ENCODE results near the gene KRTAP6-1.

KRTAP6-1 gene

GRCh38 chr21:30612132-30612531, 1.6 kb downstream of the KRTAP6-1 start:
- no peak for DNase-seq (ENCODE audit: extremely low read depth, low read depth)
- TF ChIP-seq CTCF (IDR thresholded peaks at IDR 0.05; ENCODE audit: low read depth, low read length) = no peak

GRCh38 chr21:30605968-30606367, 7.8 kb downstream of the KRTAP6-1 start:
- DNase-seq (ENCODE audit: extremely low read depth, low read depth) = no peak
- no peak for TF ChIP-seq CTCF (IDR thresholded peaks at IDR 0.05; ENCODE audit: low read depth, low read length)

GRCh38 chr21:30600787-30601186, 12.9 kb downstream of the KRTAP6-1 start, which contains the start of gene KRTAP22-1:
Gene KRTAP22-1, plus strand, starts transcription at chr21:30601087.
- DNase-seq (ENCODE audit: extremely low read depth, low read depth) = no peak
- TF ChIP-seq CTCF (IDR thresholded peaks at IDR 0.05; ENCODE audit: low read depth, low read length) = no peak

- TF ChIP-seq CTCF (IDR thresholded peaks at IDR 0.05; ENCODE audit: low read depth, low read length) = no peak
- DNase-seq (ENCODE audit: extremely low read depth, low read depth) = no peak
Observed at GRCh38 chr21:30598802-30599201, 14.9 kb downstream of the KRTAP6-1 start, which contains the start of gene KRTAP6-2. Gene KRTAP6-2, minus strand, starts transcription at chr21:30598902. Its CDS starts 28 bp downstream, at chr21:30598874.

GRCh38 chr21:30592140-30592539, 21.6 kb downstream of the KRTAP6-1 start, which contains the start of gene KRTAP6-3:
Gene KRTAP6-3, plus strand, starts transcription at chr21:30592440. Its CDS starts 6 bp downstream, at chr21:30592446.
- TF ChIP-seq CTCF (IDR thresholded peaks at IDR 0.05; ENCODE audit: low read depth, low read length) = no peak
- DNase-seq (ENCODE audit: extremely low read depth, low read depth) = no peak

- no peak for DNase-seq (ENCODE audit: extremely low read depth, low read depth)
- no peak for TF ChIP-seq CTCF (IDR thresholded peaks at IDR 0.05; ENCODE audit: low read depth, low read length)
Observed at GRCh38 chr21:30590297-30590696, 23.4 kb downstream of the KRTAP6-1 start, which contains the start of gene KRTAP22-2. Gene KRTAP22-2, minus strand, starts transcription at chr21:30590397.

- TF ChIP-seq CTCF (IDR thresholded peaks at IDR 0.05; ENCODE audit: low read depth, low read length) = no peak
- DNase-seq (ENCODE audit: extremely low read depth, low read depth) = no peak
Observed at GRCh38 chr21:30582870-30583269, 30.9 kb downstream of the KRTAP6-1 start.

Measured in AG09319 (cell line).